Sigmoid colon (tissue), 7 donors: Measurements from ENCODE around the gene TBC1D22A. TPM values are rescaled to one million over a fixed set of nuclear protein-coding genes. Genes with fewer than 3 reads are reported as not detected.

ENCODE experiments used
- DNase-seq: peaks from one replicate; pipeline ENCODE4 v3.0.0-alpha.2; 2019
- H3K27ac ChIP-seq, 4 donors: fragments of 200-600 bp; sonication (generic); one replicate each; pipeline ENCODE4 v1.5.1; 2016 to 2019; ENCODE audit warnings: mild to moderate bottlenecking in 1 of 4
- H3K27me3 ChIP-seq, 3 donors: fragments of 200-600 bp; sonication (generic); one replicate each; pipeline ENCODE4 v1.5.1; 2019; ENCODE audit warnings: mild to moderate bottlenecking in 1 of 3
- H3K36me3 ChIP-seq, 4 donors: fragments of 200-600 bp; sonication (generic); one replicate each; pipeline ENCODE4 v1.5.1; 2016 to 2019
- H3K4me1 ChIP-seq, 4 donors: fragments of 200-600 bp; sonication (generic); one replicate each; pipeline ENCODE4 v1.5.1; 2017 to 2019
- H3K4me3 ChIP-seq, 4 donors: fragments of 200-600 bp; sonication (generic); one replicate each; pipeline ENCODE4 v1.5.1; 2017 to 2019; ENCODE audit warnings: mild to moderate bottlenecking in 2 of 4, moderate library complexity in 1 of 4
- H3K9me3 ChIP-seq, 4 donors: fragments of 200-600 bp in 3 of 4; sonication (generic) in 3 of 4; one replicate each; pipeline versions ENCODE4 v1.5.1 to v1.6.1; 2013 to 2019
- CTCF ChIP-seq, 4 experiments: fragments of 450-650 bp in 3 of 4; fragments of 200-600 bp in 1 of 4; IDR thresholded peaks; one replicate each; pipeline ENCODE4 v1.5.1; 2016 to 2019; ENCODE audit warnings: antibody characterized with exemption in 4 of 4, mild to moderate bottlenecking in 3 of 4, moderate library complexity in 2 of 4
- EP300 ChIP-seq, 4 donors: sonication (generic); formaldehyde crosslinking; IDR thresholded peaks; one replicate each; pipeline ENCODE4 v1.6.1; 2017; ENCODE audit warnings: antibody characterized with exemption in 4 of 4
- POLR2A ChIP-seq, 2 donors: fragments of 450-650 bp; IDR thresholded peaks; one replicate each; pipeline ENCODE4 v1.6.1; 2016; ENCODE audit warnings: antibody characterized with exemption in 2 of 2, mild to moderate bottlenecking in 2 of 2, moderate library complexity in 2 of 2
- POLR2AphosphoS5 ChIP-seq, 4 donors: sonication (generic); formaldehyde crosslinking; IDR thresholded peaks; one replicate each; pipeline ENCODE4 v1.6.1; 2017; ENCODE audit warnings: antibody characterized with exemption in 4 of 4
- WGBS, 2 donors: extraction: QIAGEN DNeasy Blood & Tissue Kit; methylation state at CpG; one replicate each; pipeline ENCODE4 v1.1.7; 2013; 5-methylcytosine and 5-hydroxymethylcytosine counted together
- intact Hi-C: fragments of 100-400 bp; cut with DNase I; formaldehyde crosslinking; loops from one replicate; pipeline ENCODE4 v1.15.1; 2023
- polyA plus RNA-seq, 3 donors: library from polyadenylated mRNA; stranded (reverse); fragments of 200-250 nt; gene quantifications; one replicate each; pipeline ENCODE4 v1.2.3, GENCODE V29; 2013
- total RNA-seq, 4 donors: library from RNA; depleted of rRNA; stranded (reverse); fragments of >200 nt; gene quantifications; one replicate each; pipeline ENCODE4 v1.1.0, GENCODE V29; 2016
- donor health status: healthy with polysubstance abuse.
- donor health status: Bipolar disorder and iron deficiency.
- donor health status: healthy.

TBC1D22A gene
- total and polyA plus RNA-seq, 7 donors, result 13.6 to 34.6 (median 14.3) TPM

GRCh38 chr22:46997311-46997970, 235.0 kb downstream of the TBC1D22A start:
- H3K27ac ChIP-seq, result no peak overlapping the region
- DNase-seq, result peak; percentile 27
- 89 to 90% methylated on average over 15 of the region's 15 CpGs for WGBS, 2 donors
- H3K27me3 ChIP-seq, result no peaks in the 10 kb centered on the region
- no peaks in the 10 kb centered on the region for H3K36me3 ChIP-seq
- intact Hi-C loops, result no loop called here
- H3K4me1 ChIP-seq, result peaks cover 0 to 5% (median 2%) of the 10 kb centered on the region in 4 donors
- no peak overlapping the region for H3K4me3 ChIP-seq
- no peak for TF ChIP-seq EP300 (IDR thresholded peaks at IDR 0.05)
- no peak for TF ChIP-seq CTCF (IDR thresholded peaks at IDR 0.05)
- no peak for TF ChIP-seq POLR2A (IDR thresholded peaks at IDR 0.05)
- TF ChIP-seq POLR2AphosphoS5 (IDR thresholded peaks at IDR 0.05), result no peak
- no peaks in the 10 kb centered on the region for H3K9me3 ChIP-seq

GRCh38 chr22:46998331-46998730, 235.9 kb downstream of the TBC1D22A start:
- DNase-seq, result peak; percentile 30
- no peak overlapping the region for H3K4me3 ChIP-seq
- peaks cover 0 to 5% (median 2%) of the 10 kb centered on the region in 4 donors for H3K4me1 ChIP-seq
- 96 to 98% methylated on average over 12 of the region's 12 CpGs for WGBS, 2 donors
- intact Hi-C loops, result no loop called here
- H3K27ac ChIP-seq, result no peak overlapping the region
- H3K36me3 ChIP-seq, result no peaks in the 10 kb centered on the region
- no peak for TF ChIP-seq EP300 (IDR thresholded peaks at IDR 0.05)
- no peaks in the 10 kb centered on the region for H3K9me3 ChIP-seq
- no peaks in the 10 kb centered on the region for H3K27me3 ChIP-seq

- Histone ChIP-seq H3K27me3 (no peaks in the 10 kb centered on the region), H3K36me3 (no peaks in the 10 kb centered on the region), H3K4me1 (no peaks in the 10 kb centered on the region), H3K4me3 (no peak overlapping the region), H3K9me3 (no peaks in the 10 kb centered on the region), H3K27ac (no peak overlapping the region)
- 93% methylated on average over 11 of the region's 11 CpGs for WGBS, 2 donors
- DNase-seq, result peak; percentile 46
- intact Hi-C loops, result no loop called here
- no peak for TF ChIP-seq POLR2AphosphoS5 (IDR thresholded peaks at IDR 0.05)
- no peak for TF ChIP-seq POLR2A (IDR thresholded peaks at IDR 0.05)
- TF ChIP-seq CTCF (IDR thresholded peaks at IDR 0.05), result no peak
- no peak for TF ChIP-seq EP300 (IDR thresholded peaks at IDR 0.05)
Measured at GRCh38 chr22:47000256-47000655, 237.8 kb downstream of the TBC1D22A start.

GRCh38 chr22:47000888-47001287, 238.4 kb downstream of the TBC1D22A start:
- DNase-seq, result no peak
- H3K36me3 ChIP-seq, result no peaks in the 10 kb centered on the region
- H3K9me3 ChIP-seq, result no peaks in the 10 kb centered on the region
- TF ChIP-seq CTCF (IDR thresholded peaks at IDR 0.05) (no peak), POLR2AphosphoS5 (IDR thresholded peaks at IDR 0.05) (no peak), POLR2A (IDR thresholded peaks at IDR 0.05) (no peak), EP300 (IDR thresholded peaks at IDR 0.05) (no peak)
- 82 to 90% methylated on average over 4 of the region's 4 CpGs for WGBS, 2 donors
- H3K4me1 ChIP-seq, result no peaks in the 10 kb centered on the region
- H3K4me3 ChIP-seq, result no peak overlapping the region
- no peak overlapping the region for H3K27ac ChIP-seq
- H3K27me3 ChIP-seq, result no peaks in the 10 kb centered on the region
- intact Hi-C loops, result no loop called here

- no peak for TF ChIP-seq CTCF (IDR thresholded peaks at IDR 0.05)
- TF ChIP-seq POLR2AphosphoS5 (IDR thresholded peaks at IDR 0.05), result no peak
- no peak for TF ChIP-seq EP300 (IDR thresholded peaks at IDR 0.05)
- no peak for TF ChIP-seq POLR2A (IDR thresholded peaks at IDR 0.05)
- Histone ChIP-seq H3K4me1 (no peaks in the 10 kb centered on the region), H3K27ac (no peak overlapping the region), H3K36me3 (no peaks in the 10 kb centered on the region), H3K4me3 (no peak overlapping the region), H3K9me3 (no peaks in the 10 kb centered on the region), H3K27me3 (no peaks in the 10 kb centered on the region)
- intact Hi-C loops, result no loop called here
- WGBS, 2 donors, result 87 to 96% methylated on average over 9 of the region's 9 CpGs
- DNase-seq, result no peak
Measured at GRCh38 chr22:47001288-47001687, 238.8 kb downstream of the TBC1D22A start.
